Osteoblast (primary cell): Measurements from ENCODE around the gene MICU2. TPM values are rescaled to one million over a fixed set of nuclear protein-coding genes. Genes with fewer than 3 reads are reported as not detected.
"Not testable (repeated sequence)": the region's sequence is repeated elsewhere in the genome, so short reads cannot be mapped to it uniquely, and the experiment has no call there.

Experiments
- DNase-seq: peaks from one replicate; pipeline ENCODE4 v3.0.0; 2011; ENCODE audit warnings: low spot score, mixed read lengths; ENCODE audit not compliant: insufficient read length; ENCODE audit errors: missing footprints
- H2AFZ ChIP-seq: 2 replicates; pipeline ENCODE4 v1.6.0; 2011; ENCODE audit warnings: mild to moderate bottlenecking, low read length
- H3K27ac ChIP-seq: 2 replicates; pipeline ENCODE4 v1.5.1; 2011; ENCODE audit warnings: mild to moderate bottlenecking, low read depth, low read length, moderate library complexity
- H3K27me3 ChIP-seq: 2 replicates; pipeline ENCODE4 v1.6.0; 2012; ENCODE audit warnings: mild to moderate bottlenecking, control low read depth, inconsistent platforms, low read length, moderate library complexity; ENCODE audit not compliant: insufficient read depth
- H3K36me3 ChIP-seq: 2 replicates; pipeline ENCODE4 v1.5.1; 2011; ENCODE audit warnings: mild to moderate bottlenecking, low read length, control low read depth, moderate library complexity; ENCODE audit not compliant: insufficient read depth
- H3K4me1 ChIP-seq: 2 replicates; pipeline ENCODE4 v1.5.1; 2011; ENCODE audit warnings: mild to moderate bottlenecking, low read length, control low read depth, moderate library complexity; ENCODE audit not compliant: insufficient read depth
- H3K4me2 ChIP-seq: 2 replicates; pipeline ENCODE4 v1.6.0; 2011; ENCODE audit warnings: mild to moderate bottlenecking, low read length; ENCODE audit not compliant: insufficient read depth
- H3K4me3 ChIP-seq: fragments of 200-600 bp; sonication (generic); 3 replicates; pipeline ENCODE4 v1.5.1; 2012; ENCODE audit warnings: mild to moderate bottlenecking, low read length, inconsistent platforms; ENCODE audit not compliant: insufficient read depth
- H3K79me2 ChIP-seq: 2 replicates; pipeline ENCODE4 v1.6.0; 2012; ENCODE audit warnings: mild to moderate bottlenecking, low read length, control low read depth, inconsistent platforms; ENCODE audit not compliant: insufficient read depth
- H3K9me3 ChIP-seq: 2 replicates; pipeline ENCODE4 v1.5.1; 2011; ENCODE audit warnings: low read depth, low read length, control low read depth
- H4K20me1 ChIP-seq: 2 replicates; pipeline ENCODE4 v1.6.0; 2012; ENCODE audit warnings: mild to moderate bottlenecking, low read length, control low read depth; ENCODE audit not compliant: insufficient read depth
- total RNA-seq: library from RNA; depleted of rRNA; stranded (reverse); fragments of >200 nt; gene quantifications from 2 replicates; pipeline ENCODE4 v1.2.3, GENCODE V29; 2012
- TF ChIP-seq, protein P1 (sequence below): IDR thresholded peaks from 2 replicates; pipeline ENCODE4 v1.5.1; 2011; ENCODE audit warnings: mild to moderate bottlenecking, low read depth, low read length, moderate library complexity; ENCODE audit errors: extremely low read depth

Gene MICU2
- total RNA-seq, 1 donor = 46.0 TPM

DNA sequence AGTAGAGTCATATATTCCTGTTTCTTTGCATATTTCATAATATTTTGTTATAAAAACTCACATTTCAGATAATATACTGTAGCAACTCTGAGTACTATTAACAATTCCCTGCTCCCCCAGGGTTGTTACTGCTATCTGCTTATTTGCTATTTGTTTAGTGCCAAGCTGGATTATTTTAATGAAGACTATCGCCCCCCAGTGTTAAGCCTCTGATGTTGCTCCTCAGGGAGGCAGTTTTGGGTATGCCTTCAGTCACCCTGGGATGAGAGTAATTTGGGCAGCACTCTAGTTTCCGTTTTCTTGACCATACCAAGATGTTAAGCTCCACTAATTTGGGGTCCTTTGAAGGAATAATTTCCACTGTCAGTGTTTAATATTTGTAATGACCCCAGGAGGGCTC lies 46.0 kb downstream of the MICU2 start:
- Histone ChIP-seq H2AFZ (no peak overlapping the region), H4K20me1 (no peaks in the 10 kb centered on the region), H3K4me3 (no peak overlapping the region), H3K4me1 (no peaks in the 10 kb centered on the region), H3K79me2 (no peaks in the 10 kb centered on the region), H3K27ac (no peak overlapping the region), H3K36me3 (no peaks in the 10 kb centered on the region), H3K27me3 (no peaks in the 10 kb centered on the region), H3K4me2 (no peak overlapping the region), H3K9me3 (no peaks in the 10 kb centered on the region)
- TF ChIP-seq, protein P1, sequence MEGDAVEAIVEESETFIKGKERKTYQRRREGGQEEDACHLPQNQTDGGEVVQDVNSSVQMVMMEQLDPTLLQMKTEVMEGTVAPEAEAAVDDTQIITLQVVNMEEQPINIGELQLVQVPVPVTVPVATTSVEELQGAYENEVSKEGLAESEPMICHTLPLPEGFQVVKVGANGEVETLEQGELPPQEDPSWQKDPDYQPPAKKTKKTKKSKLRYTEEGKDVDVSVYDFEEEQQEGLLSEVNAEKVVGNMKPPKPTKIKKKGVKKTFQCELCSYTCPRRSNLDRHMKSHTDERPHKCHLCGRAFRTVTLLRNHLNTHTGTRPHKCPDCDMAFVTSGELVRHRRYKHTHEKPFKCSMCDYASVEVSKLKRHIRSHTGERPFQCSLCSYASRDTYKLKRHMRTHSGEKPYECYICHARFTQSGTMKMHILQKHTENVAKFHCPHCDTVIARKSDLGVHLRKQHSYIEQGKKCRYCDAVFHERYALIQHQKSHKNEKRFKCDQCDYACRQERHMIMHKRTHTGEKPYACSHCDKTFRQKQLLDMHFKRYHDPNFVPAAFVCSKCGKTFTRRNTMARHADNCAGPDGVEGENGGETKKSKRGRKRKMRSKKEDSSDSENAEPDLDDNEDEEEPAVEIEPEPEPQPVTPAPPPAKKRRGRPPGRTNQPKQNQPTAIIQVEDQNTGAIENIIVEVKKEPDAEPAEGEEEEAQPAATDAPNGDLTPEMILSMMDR = peak; percentile 59
- DNase-seq = no peak

DNA sequence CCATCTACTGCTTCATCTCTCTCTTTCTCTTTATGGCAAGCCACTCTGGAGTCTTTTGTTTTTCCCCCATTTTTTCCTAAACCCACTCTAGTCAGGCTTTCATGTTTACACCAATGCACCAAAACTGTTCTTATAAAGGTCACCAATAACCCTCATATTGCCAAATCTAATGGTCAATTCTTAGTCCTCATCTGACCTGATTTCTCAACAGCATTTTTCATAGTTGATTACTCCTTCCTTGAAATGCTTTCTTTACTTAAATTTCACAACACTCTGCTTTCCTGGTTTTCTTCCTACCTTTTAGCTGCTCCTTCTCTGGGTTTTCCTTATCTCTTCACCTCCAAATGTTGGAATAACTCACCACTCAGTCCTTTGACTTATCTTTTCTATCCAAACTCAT lies 47.9 kb downstream of the MICU2 start:
- H2AFZ ChIP-seq = no peak overlapping the region
- no peaks in the 10 kb centered on the region for H3K27me3 ChIP-seq
- H3K27ac ChIP-seq = no peak overlapping the region
- DNase-seq = no peak
- no peaks in the 10 kb centered on the region for H3K4me1 ChIP-seq
- H4K20me1 ChIP-seq = no peaks in the 10 kb centered on the region
- no peaks in the 10 kb centered on the region for H3K9me3 ChIP-seq
- no peaks in the 10 kb centered on the region for H3K79me2 ChIP-seq
- no peak overlapping the region for H3K4me3 ChIP-seq
- H3K4me2 ChIP-seq = no peak overlapping the region
- TF ChIP-seq, protein P1 = no peak
- H3K36me3 ChIP-seq = no peaks in the 10 kb centered on the region

DNA sequence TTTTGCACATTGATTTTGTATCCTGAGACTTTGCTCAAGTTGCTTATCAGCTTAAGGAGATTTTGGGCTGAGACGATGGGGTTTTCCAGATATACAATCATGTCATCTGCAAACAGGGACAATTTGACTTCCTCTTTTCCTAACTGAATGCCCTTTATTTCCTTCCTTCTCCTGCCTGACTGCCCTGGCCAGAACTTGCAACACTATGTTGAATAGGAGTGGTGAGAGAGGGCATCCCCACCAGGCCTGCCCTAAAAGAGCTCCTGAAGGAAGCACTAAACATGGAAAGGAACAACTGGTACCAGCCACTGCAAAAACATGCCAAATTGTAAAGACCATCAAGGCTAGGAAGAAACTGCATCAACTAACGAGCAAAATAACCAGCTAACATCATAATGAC lies 50.7 kb downstream of the MICU2 start:
- H3K4me2 ChIP-seq, DNase-seq, H3K4me3 ChIP-seq, H3K27me3 ChIP-seq, H3K36me3 ChIP-seq, H3K27ac ChIP-seq, H4K20me1 ChIP-seq, H2AFZ ChIP-seq, H3K9me3 ChIP-seq, H3K4me1 ChIP-seq, H3K79me2 ChIP-seq: not testable (repeated sequence)

DNA sequence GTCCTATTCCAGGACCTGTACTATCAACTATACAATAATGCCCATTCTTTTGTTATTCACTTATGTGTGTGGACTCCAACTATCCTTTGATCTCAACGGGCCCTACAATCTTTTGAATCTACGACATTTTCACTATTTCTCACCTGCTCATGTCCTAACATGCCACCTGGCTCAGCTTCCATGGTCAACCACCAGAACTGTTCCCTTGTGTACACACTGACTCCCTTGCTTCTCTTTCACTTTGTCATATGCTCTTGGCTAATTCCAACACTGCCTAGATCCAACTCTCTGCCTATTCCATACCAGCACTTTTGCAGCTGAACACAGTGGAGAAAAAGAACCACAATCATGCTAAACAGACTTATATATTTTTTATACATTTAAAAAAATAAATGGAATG lies 53.1 kb downstream of the MICU2 start:
- no peak overlapping the region for H2AFZ ChIP-seq
- TF ChIP-seq, protein P1 = no peak
- no peak overlapping the region for H3K4me2 ChIP-seq
- H4K20me1 ChIP-seq = peaks cover 4% of the 10 kb centered on the region
- DNase-seq = no peak
- H3K4me3 ChIP-seq = no peak overlapping the region
- no peaks in the 10 kb centered on the region for H3K9me3 ChIP-seq
- no peaks in the 10 kb centered on the region for H3K27me3 ChIP-seq
- no peaks in the 10 kb centered on the region for H3K36me3 ChIP-seq
- peaks cover 2% of the 10 kb centered on the region for H3K79me2 ChIP-seq
- H3K27ac ChIP-seq = no peak overlapping the region
- H3K4me1 ChIP-seq = no peaks in the 10 kb centered on the region
